Measurements from ENCODE around the gene GPR39. TPM values are rescaled to one million over a fixed set of nuclear protein-coding genes. Genes with fewer than 3 reads are reported as not detected.

GPR39 gene
- total RNA-seq, 1 donor from 2014 or later = 1.6 TPM

GRCh38 chr2:132404056-132404455 is 12.5 kb upstream of the GPR39 start:
- H3K27me3 ChIP-seq (ENCODE audit: control insufficient read depth in 3 of 3, insufficient read depth in 3 of 3, low read length in 3 of 3) = peaks cover 0 to 6% (median 0%) of the 10 kb centered on the region in 3 donors
- no peaks in the 10 kb centered on the region for H3K4me1 ChIP-seq (ENCODE audit: control insufficient read depth in 3 of 3, insufficient read depth in 3 of 3, low read length in 3 of 3)
- no peak overlapping the region for H3K27ac ChIP-seq (ENCODE audit: low read depth, low read length)
- H3K4me3 ChIP-seq (ENCODE audit: low read length in 3 of 3) = no peak overlapping the region
- H3K9ac ChIP-seq (ENCODE audit: low read depth in 1 of 3, low read length in 3 of 3) = no peak overlapping the region
- no peaks in the 10 kb centered on the region for H3K36me3 ChIP-seq (ENCODE audit: control insufficient read depth in 3 of 3, insufficient read depth in 3 of 3, low read length in 3 of 3)
- no peaks in the 10 kb centered on the region for H3K9me3 ChIP-seq (ENCODE audit: control insufficient read depth in 3 of 3, low read length in 3 of 3)

DNA sequence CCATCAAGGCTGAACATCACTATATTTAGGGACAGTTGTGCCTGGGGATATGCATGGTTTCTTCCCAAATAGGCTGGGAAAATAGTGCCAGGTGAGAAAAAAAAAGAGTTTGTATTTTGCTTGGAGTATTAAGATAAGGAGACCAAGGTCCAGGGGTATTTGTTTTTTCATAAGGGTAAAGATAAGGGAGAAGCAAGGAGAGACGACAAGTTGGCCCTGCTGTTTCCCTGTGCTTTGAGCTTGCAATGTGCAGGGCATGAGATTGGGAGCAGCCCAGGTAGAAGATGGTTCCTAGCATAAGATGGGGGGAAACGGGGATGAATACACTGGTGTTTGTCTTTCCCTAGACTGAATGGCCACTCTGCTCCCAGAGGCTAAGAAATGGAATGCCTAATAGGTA is 8.8 kb upstream of the GPR39 start:
- peaks cover 0 to 3% (median 0%) of the 10 kb centered on the region in 3 donors for H3K27me3 ChIP-seq (ENCODE audit: control insufficient read depth in 3 of 3, insufficient read depth in 3 of 3, low read length in 3 of 3)
- no peaks in the 10 kb centered on the region for H3K4me1 ChIP-seq (ENCODE audit: control insufficient read depth in 3 of 3, insufficient read depth in 3 of 3, low read length in 3 of 3)
- no peak overlapping the region for H3K4me3 ChIP-seq (ENCODE audit: low read length in 3 of 3)
- H3K36me3 ChIP-seq (ENCODE audit: control insufficient read depth in 3 of 3, insufficient read depth in 3 of 3, low read length in 3 of 3) = no peaks in the 10 kb centered on the region
- no peak overlapping the region for H3K27ac ChIP-seq (ENCODE audit: low read depth, low read length)
- H3K9ac ChIP-seq (ENCODE audit: low read depth in 1 of 3, low read length in 3 of 3) = no peak overlapping the region
- no peaks in the 10 kb centered on the region for H3K9me3 ChIP-seq (ENCODE audit: control insufficient read depth in 3 of 3, low read length in 3 of 3)

- Histone ChIP-seq H3K27ac (ENCODE audit: low read depth, low read length) (no peak overlapping the region), H3K36me3 (ENCODE audit: control insufficient read depth in 3 of 3, insufficient read depth in 3 of 3, low read length in 3 of 3) (no peaks in the 10 kb centered on the region), H3K4me3 (ENCODE audit: low read length in 3 of 3) (no peak overlapping the region), H3K27me3 (ENCODE audit: control insufficient read depth in 3 of 3, insufficient read depth in 3 of 3, low read length in 3 of 3) (peaks cover 8 to 9% (median 9%) of the 10 kb centered on the region in 3 donors), H3K9me3 (ENCODE audit: control insufficient read depth in 3 of 3, low read length in 3 of 3) (no peaks in the 10 kb centered on the region), H3K4me1 (ENCODE audit: control insufficient read depth in 3 of 3, insufficient read depth in 3 of 3, low read length in 3 of 3) (peaks cover 7 to 10% (median 7%) of the 10 kb centered on the region in 3 donors), H3K9ac (ENCODE audit: low read depth in 1 of 3, low read length in 3 of 3) (no peak overlapping the region)
Observed at GRCh38 chr2:132412021-132412420, 4.6 kb upstream of the GPR39 start.

DNA sequence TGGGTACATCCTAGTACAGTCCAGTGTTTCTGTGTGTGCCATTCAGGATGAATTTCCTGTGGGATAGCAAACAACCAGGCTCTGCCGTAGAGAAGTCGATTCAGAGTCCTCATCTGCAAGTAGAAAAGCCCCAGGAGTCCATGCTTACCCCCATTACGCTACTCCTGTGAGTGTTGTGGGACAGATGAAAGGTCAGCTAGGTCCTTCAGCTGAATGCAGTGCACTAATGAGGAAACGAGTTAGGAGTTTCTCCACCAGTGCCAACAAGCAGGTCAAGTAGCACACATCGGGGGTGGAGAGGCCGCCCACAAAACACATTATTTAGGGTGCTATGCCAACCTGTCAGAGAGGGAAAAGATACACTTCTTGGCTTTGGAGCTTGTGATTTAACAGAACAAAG is 2.5 kb upstream of the GPR39 start:
- Histone ChIP-seq H3K9ac (ENCODE audit: low read depth in 1 of 3, low read length in 3 of 3) (no peak overlapping the region), H3K9me3 (ENCODE audit: control insufficient read depth in 3 of 3, low read length in 3 of 3) (no peaks in the 10 kb centered on the region), H3K27ac (ENCODE audit: low read depth, low read length) (no peak overlapping the region), H3K4me3 (ENCODE audit: low read length in 3 of 3) (no peak overlapping the region), H3K36me3 (ENCODE audit: control insufficient read depth in 3 of 3, insufficient read depth in 3 of 3, low read length in 3 of 3) (no peaks in the 10 kb centered on the region), H3K4me1 (ENCODE audit: control insufficient read depth in 3 of 3, insufficient read depth in 3 of 3, low read length in 3 of 3) (peaks cover 7 to 10% (median 7%) of the 10 kb centered on the region in 3 donors), H3K27me3 (ENCODE audit: control insufficient read depth in 3 of 3, insufficient read depth in 3 of 3, low read length in 3 of 3) (peaks cover 10 to 16% (median 11%) of the 10 kb centered on the region in 3 donors)

- H3K4me1 ChIP-seq (ENCODE audit: control insufficient read depth in 3 of 3, insufficient read depth in 3 of 3, low read length in 3 of 3) = peaks cover 7 to 10% (median 7%) of the 10 kb centered on the region in 3 donors
- no peaks in the 10 kb centered on the region for H3K9me3 ChIP-seq (ENCODE audit: control insufficient read depth in 3 of 3, low read length in 3 of 3)
- H3K4me3 ChIP-seq (ENCODE audit: low read length in 3 of 3) = peak overlapping the region; percentile 66 to 72 (median 71)
- no peaks in the 10 kb centered on the region for H3K36me3 ChIP-seq (ENCODE audit: control insufficient read depth in 3 of 3, insufficient read depth in 3 of 3, low read length in 3 of 3)
- peak overlapping the region; percentile 56 to 72 (median 61) for H3K9ac ChIP-seq (ENCODE audit: low read depth in 1 of 3, low read length in 3 of 3)
- no peak overlapping the region for H3K27ac ChIP-seq (ENCODE audit: low read depth, low read length)
- peaks cover 10 to 16% (median 11%) of the 10 kb centered on the region in 3 donors for H3K27me3 ChIP-seq (ENCODE audit: control insufficient read depth in 3 of 3, insufficient read depth in 3 of 3, low read length in 3 of 3)
Observed at GRCh38 chr2:132415256-132415914, 1.2 kb upstream of the GPR39 start.

DNA sequence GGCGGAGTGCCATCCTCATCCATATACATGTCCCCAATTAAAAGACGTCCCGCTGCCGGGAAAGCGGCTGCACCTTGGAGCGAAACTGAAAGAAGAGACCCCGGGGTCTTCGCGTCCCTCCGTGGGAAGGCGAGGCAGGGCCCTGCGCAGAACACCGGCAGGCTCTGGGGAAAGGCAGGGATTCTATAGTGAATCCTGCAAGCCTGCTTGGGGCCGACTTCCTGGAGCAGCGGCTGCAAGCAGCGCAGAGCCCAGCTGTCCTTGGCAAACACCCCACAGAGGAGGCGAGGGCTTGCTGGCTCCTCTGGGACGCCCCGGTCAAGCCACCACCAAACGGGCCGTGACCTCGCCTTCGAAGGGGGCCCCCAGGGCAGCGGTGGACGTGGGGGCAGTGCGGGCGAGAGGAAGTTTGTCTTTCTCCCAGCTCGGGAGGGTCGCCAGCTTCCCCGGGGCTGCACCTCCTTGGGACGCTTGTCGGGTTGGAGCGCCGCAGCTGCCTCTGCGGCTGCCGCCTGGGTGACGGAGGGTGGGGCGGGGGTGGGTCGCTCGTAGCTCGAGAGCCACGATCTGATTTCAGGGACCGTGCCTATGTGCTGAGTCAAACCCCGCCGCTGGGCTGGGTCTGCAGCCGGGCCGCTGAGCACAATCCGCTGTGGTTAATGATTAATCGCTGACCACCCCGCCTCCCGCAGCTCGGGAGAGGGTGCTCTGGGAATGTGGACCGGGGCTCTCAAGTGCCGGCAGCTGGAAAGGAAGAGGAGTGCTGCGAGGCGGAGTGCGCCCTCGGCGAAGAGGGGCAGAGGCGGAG is 486 bp upstream of the GPR39 start:
- Histone ChIP-seq H3K36me3 (ENCODE audit: control insufficient read depth in 3 of 3, insufficient read depth in 3 of 3, low read length in 3 of 3) (no peaks in the 10 kb centered on the region), H3K4me1 (ENCODE audit: control insufficient read depth in 3 of 3, insufficient read depth in 3 of 3, low read length in 3 of 3) (peaks cover 7 to 10% (median 7%) of the 10 kb centered on the region in 3 donors), H3K27me3 (ENCODE audit: control insufficient read depth in 3 of 3, insufficient read depth in 3 of 3, low read length in 3 of 3) (peaks cover 10 to 16% (median 11%) of the 10 kb centered on the region in 3 donors), H3K27ac (ENCODE audit: low read depth, low read length) (no peak overlapping the region), H3K4me3 (ENCODE audit: low read length in 3 of 3) (peak overlapping the region; percentile 66 to 72 (median 71)), H3K9ac (ENCODE audit: low read depth in 1 of 3, low read length in 3 of 3) (peak overlapping the region; percentile 56 to 72 (median 61)), H3K9me3 (ENCODE audit: control insufficient read depth in 3 of 3, low read length in 3 of 3) (no peaks in the 10 kb centered on the region)

GRCh38 chr2:132417430-132418035 is 928 bp downstream of the GPR39 start:
- Histone ChIP-seq H3K27ac (ENCODE audit: low read depth, low read length) (no peak overlapping the region), H3K4me1 (ENCODE audit: control insufficient read depth in 3 of 3, insufficient read depth in 3 of 3, low read length in 3 of 3) (peaks cover 7 to 10% (median 7%) of the 10 kb centered on the region in 3 donors), H3K27me3 (ENCODE audit: control insufficient read depth in 3 of 3, insufficient read depth in 3 of 3, low read length in 3 of 3) (peaks cover 10 to 16% (median 11%) of the 10 kb centered on the region in 3 donors), H3K9ac (ENCODE audit: low read depth in 1 of 3, low read length in 3 of 3) (no peak overlapping the region), H3K9me3 (ENCODE audit: control insufficient read depth in 3 of 3, low read length in 3 of 3) (no peaks in the 10 kb centered on the region), H3K36me3 (ENCODE audit: control insufficient read depth in 3 of 3, insufficient read depth in 3 of 3, low read length in 3 of 3) (no peaks in the 10 kb centered on the region), H3K4me3 (ENCODE audit: low read length in 3 of 3) (no peak overlapping the region)

DNA sequence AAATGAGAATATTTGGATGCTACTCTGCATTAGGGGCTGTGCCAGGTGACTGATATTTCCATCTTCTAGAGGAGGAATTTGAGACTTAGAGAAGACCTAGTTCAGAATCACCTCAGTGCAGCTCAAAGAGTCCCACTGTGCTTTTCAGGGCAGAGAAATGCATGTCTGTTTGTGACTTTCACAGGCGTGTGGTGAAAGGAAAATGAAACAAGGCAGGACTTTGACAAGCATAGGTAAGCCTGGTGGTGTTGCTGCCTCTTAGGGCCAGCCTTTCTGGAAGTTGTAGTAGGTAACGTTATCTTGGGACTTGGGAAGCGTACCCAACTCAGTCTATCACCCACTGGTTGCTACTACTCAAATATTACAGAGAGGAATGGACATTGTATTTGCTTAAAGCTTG is 2.6 kb downstream of the GPR39 start:
- H3K27ac ChIP-seq (ENCODE audit: low read depth, low read length) = no peak overlapping the region
- H3K4me3 ChIP-seq (ENCODE audit: low read length in 3 of 3) = no peak overlapping the region
- H3K27me3 ChIP-seq (ENCODE audit: control insufficient read depth in 3 of 3, insufficient read depth in 3 of 3, low read length in 3 of 3) = peaks cover 7 to 11% (median 8%) of the 10 kb centered on the region in 3 donors
- H3K9ac ChIP-seq (ENCODE audit: low read depth in 1 of 3, low read length in 3 of 3) = no peak overlapping the region
- peaks cover 7 to 10% (median 7%) of the 10 kb centered on the region in 3 donors for H3K4me1 ChIP-seq (ENCODE audit: control insufficient read depth in 3 of 3, insufficient read depth in 3 of 3, low read length in 3 of 3)
- no peaks in the 10 kb centered on the region for H3K9me3 ChIP-seq (ENCODE audit: control insufficient read depth in 3 of 3, low read length in 3 of 3)
- H3K36me3 ChIP-seq (ENCODE audit: control insufficient read depth in 3 of 3, insufficient read depth in 3 of 3, low read length in 3 of 3) = no peaks in the 10 kb centered on the region

GRCh38 chr2:132419941-132420340 is 3.3 kb downstream of the GPR39 start:
- peaks cover 7 to 13% (median 7%) of the 10 kb centered on the region in 3 donors for H3K4me1 ChIP-seq (ENCODE audit: control insufficient read depth in 3 of 3, insufficient read depth in 3 of 3, low read length in 3 of 3)
- H3K27me3 ChIP-seq (ENCODE audit: control insufficient read depth in 3 of 3, insufficient read depth in 3 of 3, low read length in 3 of 3) = peaks cover 6 to 11% (median 6%) of the 10 kb centered on the region in 3 donors

More at GRCh38 chr2:132419941-132420340, 3.3 kb downstream of the GPR39 start:
- Histone ChIP-seq H3K9ac (ENCODE audit: low read depth in 1 of 3, low read length in 3 of 3) (no peak overlapping the region), H3K36me3 (ENCODE audit: control insufficient read depth in 3 of 3, insufficient read depth in 3 of 3, low read length in 3 of 3) (no peaks in the 10 kb centered on the region), H3K9me3 (ENCODE audit: control insufficient read depth in 3 of 3, low read length in 3 of 3) (no peaks in the 10 kb centered on the region), H3K27ac (ENCODE audit: low read depth, low read length) (no peak overlapping the region), H3K4me3 (ENCODE audit: low read length in 3 of 3) (no peak overlapping the region)
